Mesenchymal stem cell (in vitro differentiated cells and primary cell): ENCODE results near the gene SLC6A13.

Source experiments
- DNase-seq: peaks from one replicate; pipeline ENCODE4 v3.0.0-alpha.2; 2013
- H2AFZ ChIP-seq: one replicate; pipeline ENCODE4 v1.6.1; 2013; ENCODE audit warnings: low read depth, mild to moderate bottlenecking, control low read depth, inconsistent platforms, low read length, moderate library complexity
- H2AK5ac ChIP-seq: 2 replicates; pipeline ENCODE4 v1.6.1; 2013; ENCODE audit warnings: low read length, moderate library complexity, mild to moderate bottlenecking, inconsistent platforms; ENCODE audit not compliant: severe bottlenecking
- H2BK120ac ChIP-seq: one replicate; pipeline ENCODE4 v1.6.1; 2013; ENCODE audit warnings: low read depth, mild to moderate bottlenecking, inconsistent platforms, low read length, moderate library complexity
- H2BK12ac ChIP-seq, 2 experiments: one replicate each; pipeline ENCODE4 v1.6.1; 2013; ENCODE audit warnings: inconsistent platforms in 2 of 2, low read length in 2 of 2, mild to moderate bottlenecking in 2 of 2, moderate library complexity in 2 of 2, control low read depth in 1 of 2
- H2BK15ac ChIP-seq: one replicate; pipeline ENCODE4 v1.6.1; 2013; ENCODE audit warnings: mild to moderate bottlenecking, low read depth, inconsistent platforms; ENCODE audit not compliant: poor library complexity, severe bottlenecking
- H2BK5ac ChIP-seq: 2 replicates; pipeline ENCODE4 v1.6.1; 2013; ENCODE audit warnings: low read depth, mild to moderate bottlenecking, low read length, control low read depth, inconsistent platforms; ENCODE audit not compliant: poor library complexity, severe bottlenecking
- H3K14ac ChIP-seq, 2 experiments: one replicate each; pipeline ENCODE4 v1.6.1; 2013; ENCODE audit warnings: inconsistent platforms in 2 of 2, low read length in 2 of 2, control low read depth in 1 of 2, mild to moderate bottlenecking in 1 of 2, moderate library complexity in 1 of 2
- H3K18ac ChIP-seq, 2 experiments: one replicate each; pipeline ENCODE4 v1.6.1; 2013; ENCODE audit warnings: inconsistent platforms in 2 of 2, low read length in 2 of 2, control low read depth in 1 of 2, low read depth in 1 of 2, mild to moderate bottlenecking in 1 of 2
- H3K23ac ChIP-seq, 2 experiments: one replicate each; pipeline ENCODE4 v1.6.1; 2013; ENCODE audit warnings: inconsistent platforms in 2 of 2, low read length in 2 of 2, mild to moderate bottlenecking in 2 of 2, moderate library complexity in 2 of 2, control low read depth in 1 of 2
- H3K27ac ChIP-seq: 2 replicates; pipeline ENCODE4 v1.5.1; 2013; ENCODE audit warnings: mild to moderate bottlenecking, moderate library complexity, low read length, control low read depth, inconsistent platforms; ENCODE audit not compliant: poor library complexity, severe bottlenecking
- H3K27me3 ChIP-seq, 2 experiments: 2 replicates each; pipeline versions ENCODE4 v1.6.1 to v1.7.0; 2013; ENCODE audit warnings: low read length in 2 of 2, mild to moderate bottlenecking in 2 of 2, moderate library complexity in 2 of 2, control low read depth in 1 of 2, inconsistent platforms in 1 of 2; ENCODE audit not compliant: control insufficient read depth in 1 of 2, insufficient read depth in 1 of 2
- H3K36me3 ChIP-seq, 2 experiments: 2 replicates each; pipeline versions ENCODE4 v1.6.1 to v1.7.0; 2013; ENCODE audit warnings: low read length in 2 of 2, control low read depth in 1 of 2, inconsistent platforms in 1 of 2, low read depth in 1 of 2, mild to moderate bottlenecking in 1 of 2; ENCODE audit not compliant: insufficient read depth in 2 of 2, control insufficient read depth in 1 of 2
- H3K4ac ChIP-seq, 2 experiments: one replicate each; pipeline ENCODE4 v1.6.1; 2013; ENCODE audit warnings: inconsistent platforms in 2 of 2, low read length in 2 of 2, mild to moderate bottlenecking in 2 of 2, moderate library complexity in 2 of 2, control low read depth in 1 of 2, low read depth in 1 of 2
- H3K4me1 ChIP-seq: 2 replicates; pipeline ENCODE4 v1.6.1; 2013; ENCODE audit warnings: low read depth, low read length, control low read depth; ENCODE audit not compliant: control insufficient read depth, insufficient read depth
- H3K4me2 ChIP-seq: 2 replicates; pipeline ENCODE4 v1.6.1; 2013; ENCODE audit warnings: low read length, mild to moderate bottlenecking, inconsistent platforms; ENCODE audit not compliant: poor library complexity, severe bottlenecking
- H3K4me3 ChIP-seq, 2 experiments: 2 replicates each; pipeline versions ENCODE4 v1.5.1 to v1.7.0; 2013; ENCODE audit warnings: low read length in 2 of 2, mild to moderate bottlenecking in 2 of 2, control low read depth in 1 of 2, low read depth in 1 of 2; ENCODE audit not compliant: insufficient read depth in 1 of 2
- H3K79me1 ChIP-seq: replicated peaks from 2 replicates; pipeline ENCODE4 v1.6.1; 2013; ENCODE audit warnings: mild to moderate bottlenecking, control low read depth, low read length, inconsistent platforms; ENCODE audit not compliant: poor library complexity, severe bottlenecking
- H3K9ac ChIP-seq: 2 replicates; pipeline ENCODE4 v1.7.0; 2013; ENCODE audit warnings: mild to moderate bottlenecking, low read length, moderate library complexity
- H3K9me3 ChIP-seq: 2 replicates; pipeline ENCODE4 v1.7.0; 2013; ENCODE audit warnings: mild to moderate bottlenecking, low read length; ENCODE audit not compliant: control insufficient read depth
- H4K8ac ChIP-seq: one replicate; pipeline ENCODE4 v1.6.1; 2013; ENCODE audit warnings: inconsistent platforms, mild to moderate bottlenecking, low read length, moderate library complexity
- H4K91ac ChIP-seq: one replicate; pipeline ENCODE4 v1.6.1; 2013; ENCODE audit warnings: mild to moderate bottlenecking, low read length, inconsistent platforms
- WGBS: methylation state at CpG from one replicate; pipeline ENCODE4 v1.1.7; 2013; ENCODE audit warnings: mixed read lengths; 5-methylcytosine and 5-hydroxymethylcytosine counted together

Gene SLC6A13

DNA sequence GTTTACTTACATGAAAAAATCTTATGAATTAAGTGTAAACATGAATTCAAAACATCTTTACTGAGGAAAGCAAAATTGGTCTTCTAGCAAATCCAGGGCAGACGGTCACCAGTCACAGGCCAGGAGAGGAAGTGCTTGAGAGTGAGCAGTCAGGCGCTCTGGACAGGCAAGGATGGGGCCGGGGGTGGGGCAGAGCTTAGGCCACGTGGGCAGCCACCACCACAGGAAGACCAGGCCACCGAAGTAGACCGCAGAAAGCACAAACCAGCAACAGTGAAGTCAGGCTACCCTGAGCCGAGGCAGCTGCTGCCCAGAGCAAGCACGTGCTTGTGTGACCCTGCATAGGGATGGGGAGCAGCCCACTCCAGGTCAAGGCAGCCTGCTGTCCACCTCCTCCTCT lies 82.2 kb downstream of the SLC6A13 start:
- Histone ChIP-seq H3K18ac (peak overlapping the region in 1 of 2 experiments; percentile 78), H3K4ac (peak overlapping the region in 1 of 2 experiments; percentile 32), H4K8ac (peak overlapping the region; percentile 21), H3K4me1 (peaks cover 61% of the 10 kb centered on the region), H2AK5ac (peak overlapping the region; percentile 61), H3K23ac (no peak overlapping the region), H2AFZ (peak overlapping the region; percentile 36), H3K27ac (no peak overlapping the region), H3K36me3 (peaks cover 0 to 3% of the 10 kb centered on the region in 2 experiments), H3K4me2 (no peak overlapping the region), H2BK120ac (no peak overlapping the region), H3K79me1 (no peaks in the 10 kb centered on the region), H3K27me3 (peaks cover 0 to under 1% of the 10 kb centered on the region in 2 experiments), H4K91ac (no peak overlapping the region), H2BK15ac (no peak overlapping the region), H3K4me3 (no peak overlapping the region), H3K9ac (no peak overlapping the region), H3K9me3 (no peaks in the 10 kb centered on the region), H3K14ac (peak overlapping the region in 1 of 2 experiments; percentile 85), H2BK5ac (no peak overlapping the region), H2BK12ac (peak overlapping the region in 1 of 2 experiments; percentile 76)
- WGBS: 42% methylated on average over 7 of the region's 8 CpGs
- DNase-seq: peak; percentile 81

DNA sequence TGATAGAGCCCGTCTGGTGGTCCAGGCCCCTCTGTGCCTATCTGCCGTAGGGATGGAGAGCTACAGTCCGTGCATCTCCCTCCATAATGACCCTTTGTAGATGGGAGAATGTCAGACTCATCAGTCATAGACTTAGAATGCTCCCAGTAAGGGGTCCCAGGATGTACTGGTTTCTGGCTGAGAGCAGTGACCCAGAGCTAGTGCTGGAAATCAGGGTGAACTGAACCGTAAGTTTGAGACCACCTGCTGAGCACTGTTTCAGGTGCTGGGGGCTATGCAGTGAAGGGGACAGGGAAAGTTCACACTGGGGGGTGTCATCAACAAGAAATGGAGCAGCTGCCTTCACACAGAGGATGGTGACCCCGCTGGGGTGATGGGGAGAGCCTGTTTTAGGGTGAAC lies 82.8 kb downstream of the SLC6A13 start:
- peak overlapping the region; percentile 65 for H4K8ac ChIP-seq
- H2BK12ac ChIP-seq: peak overlapping the region; percentile 34 to 79
- H3K27me3 ChIP-seq: no peaks in the 10 kb centered on the region
- H3K4me2 ChIP-seq: no peak overlapping the region
- H2BK5ac ChIP-seq: no peak overlapping the region
- no peak for DNase-seq
- peaks cover 0 to 3% of the 10 kb centered on the region in 2 experiments for H3K36me3 ChIP-seq
- H3K27ac ChIP-seq: no peak overlapping the region
- H3K18ac ChIP-seq: peak overlapping the region; percentile 72
- peak overlapping the region; percentile 28 to 87 for H3K4ac ChIP-seq
- peak overlapping the region; percentile 81 for H4K91ac ChIP-seq
- H3K23ac ChIP-seq: no peak overlapping the region
- H2AK5ac ChIP-seq: peak overlapping the region; percentile 29
- H2AFZ ChIP-seq: no peak overlapping the region
- H3K9ac ChIP-seq: no peak overlapping the region
- H3K4me1 ChIP-seq: peaks cover 67% of the 10 kb centered on the region
- 93% methylated on average over 5 of the region's 5 CpGs for WGBS
- H2BK15ac ChIP-seq: peak overlapping the region; percentile 95
- no peaks in the 10 kb centered on the region for H3K9me3 ChIP-seq
- H3K79me1 ChIP-seq: no peaks in the 10 kb centered on the region
- no peak overlapping the region for H3K4me3 ChIP-seq
- peak overlapping the region in 1 of 2 experiments; percentile 7 for H3K14ac ChIP-seq
- peak overlapping the region; percentile 51 for H2BK120ac ChIP-seq

DNA sequence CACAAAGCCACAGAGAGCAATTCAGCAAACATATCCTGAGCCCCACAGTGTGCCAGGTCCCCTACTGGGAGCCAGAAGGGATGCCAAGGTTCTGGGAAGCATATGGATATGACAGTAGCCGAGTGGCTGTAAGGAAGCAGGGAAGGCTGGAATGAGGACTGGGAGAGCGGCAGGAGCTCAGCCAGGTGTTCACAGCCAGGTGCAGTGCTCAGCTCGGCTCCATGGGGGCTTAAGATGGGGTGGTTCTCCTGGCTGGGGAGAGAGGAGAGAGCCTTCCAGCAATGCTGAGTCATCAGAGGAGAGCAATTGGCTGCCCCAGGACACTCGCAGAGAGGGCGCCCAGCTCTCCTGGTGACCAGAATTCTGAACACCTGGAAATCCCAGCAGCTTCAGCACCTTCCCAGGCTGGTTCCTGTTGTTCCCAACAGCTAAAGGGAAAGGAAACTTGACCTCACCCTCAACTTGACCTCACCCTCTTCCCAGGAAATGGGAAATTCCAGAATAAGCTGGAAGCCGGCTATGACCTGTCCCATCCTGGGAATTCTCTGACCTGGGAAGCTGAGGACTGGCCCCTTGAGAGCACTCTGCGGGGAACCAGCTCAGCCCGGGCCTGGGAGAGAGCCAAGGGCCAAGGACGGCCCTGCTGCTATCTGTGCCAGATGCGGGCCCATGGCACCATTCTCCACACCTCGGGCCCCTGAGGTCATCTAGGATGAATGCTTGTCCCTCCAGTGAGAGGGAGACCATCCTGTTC lies 83.3 kb downstream of the SLC6A13 start:
- Histone ChIP-seq H3K23ac (no peak overlapping the region), H3K79me1 (peaks cover under 1% of the 10 kb centered on the region), H3K14ac (peak overlapping the region in 1 of 2 experiments; percentile 7), H3K9me3 (no peaks in the 10 kb centered on the region), H3K27me3 (peaks cover 0 to 2% of the 10 kb centered on the region in 2 experiments), H3K4me2 (no peak overlapping the region), H3K27ac (no peak overlapping the region), H2BK120ac (no peak overlapping the region), H2AK5ac (peak overlapping the region; percentile 78), H3K18ac (peak overlapping the region in 1 of 2 experiments; percentile 72), H2BK5ac (no peak overlapping the region), H3K36me3 (peaks cover 0 to 3% of the 10 kb centered on the region in 2 experiments), H4K8ac (no peak overlapping the region), H3K9ac (no peak overlapping the region), H2AFZ (no peak overlapping the region), H3K4me3 (no peak overlapping the region), H3K4ac (peak overlapping the region in 1 of 2 experiments; percentile 87), H2BK12ac (peak overlapping the region; percentile 34 to 79), H3K4me1 (peaks cover 72% of the 10 kb centered on the region), H4K91ac (no peak overlapping the region), H2BK15ac (peak overlapping the region; percentile 95)
- DNase-seq: peak; percentile 24
- WGBS: 72% methylated on average over 11 of the region's 11 CpGs

DNA sequence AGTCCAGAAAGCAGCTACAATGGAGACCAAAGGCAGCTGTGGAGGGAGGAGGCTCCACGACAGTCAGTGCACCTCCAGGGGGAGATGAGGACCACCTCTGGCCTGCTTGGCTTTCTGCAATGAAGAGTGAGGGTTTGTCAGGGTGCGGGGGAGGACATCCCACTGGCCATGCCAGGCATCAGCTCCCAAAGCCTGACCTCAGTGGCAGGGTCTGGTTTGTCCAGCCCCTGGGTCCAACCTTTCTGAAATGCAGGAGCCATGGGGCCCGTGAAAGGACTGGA lies 83.9 kb downstream of the SLC6A13 start:
- Histone ChIP-seq H3K4me3 (no peak overlapping the region), H3K27ac (no peak overlapping the region), H3K9ac (no peak overlapping the region), H3K18ac (peak overlapping the region in 1 of 2 experiments; percentile 25), H3K79me1 (peaks cover 2% of the 10 kb centered on the region), H2AFZ (no peak overlapping the region), H3K4me2 (no peak overlapping the region), H3K4ac (no peak overlapping the region), H2AK5ac (no peak overlapping the region), H3K36me3 (peaks cover 0 to 3% of the 10 kb centered on the region in 2 experiments), H4K91ac (no peak overlapping the region), H4K8ac (no peak overlapping the region), H3K23ac (no peak overlapping the region), H2BK5ac (no peak overlapping the region), H2BK120ac (no peak overlapping the region), H3K4me1 (peaks cover 76% of the 10 kb centered on the region), H3K14ac (peak overlapping the region in 1 of 2 experiments; percentile 13), H3K27me3 (peaks cover 0 to 8% of the 10 kb centered on the region in 2 experiments), H2BK15ac (no peak overlapping the region), H2BK12ac (peak overlapping the region; percentile 6 to 29), H3K9me3 (no peaks in the 10 kb centered on the region)
- no peak for DNase-seq
- 91% methylated on average over 3 of the region's 3 CpGs for WGBS
